HepG2 (cell line): ENCODE data around the gene AKAP6. TPM values are rescaled to one million over a fixed set of nuclear protein-coding genes. Genes with fewer than 3 reads are reported as not detected.

Experiments used
- ATAC-seq: fragments of 200-7000 bp; cut with Tn5 transposase; 3 replicates; pipeline ENCODE4 v1.9.1; 2020; ENCODE audit warnings: mild to moderate bottlenecking, moderate library complexity
- BruUV-seq: library from RNA; stranded (reverse); fragments of 400-500 nt; replicated peaks from 2 replicates; lab custom pipeline; 2021; lab: Mats Ljungman, UMichigan
- CTCF ChIA-PET: fragments of 300-600 bp; formaldehyde crosslinking; extraction: SDS; loops from one replicate; lab custom pipeline; 2021; ENCODE audit warnings: low total read pairs, inconsistent platforms, low intra/inter-chr PET ratio; lab: Yijun Ruan, JAX
- POLR2A ChIA-PET: fragments of 350-600 bp; sonication (Branson Sonifier 250); formaldehyde crosslinking; loops from one replicate; lab custom pipeline; 2020; ENCODE audit warnings: antibody characterized with exemption, inconsistent platforms; lab: Yijun Ruan, JAX
- DNase-seq: peaks from one replicate; pipeline ENCODE4 v3.0.0-alpha.2; 2015; ENCODE audit warnings: low spot score
- FAIRE-seq: peaks from 3 replicates; lab custom pipeline; 2011; peaks lifted over from hg19 to GRCh38; lab: Jason Lieb, UNC
- H2AFZ ChIP-seq: one replicate; pipeline ENCODE4 v1.6.1; 2011; ENCODE audit warnings: low read length, inconsistent platforms
- H3K27ac ChIP-seq: fragments of 300-600 bp; 3 replicates; pipeline ENCODE4 v1.8.0; 2011; ENCODE audit warnings: mixed run types, mild to moderate bottlenecking, mixed read lengths, low read length, inconsistent platforms; ENCODE audit not compliant: insufficient read depth; ENCODE audit errors: extremely low read length
- H3K27me3 ChIP-seq, 2 experiments: fragments of 200-600 bp in 1 of 2; 2 replicates in 1 of 2; 3 replicates in 1 of 2; pipeline versions ENCODE4 v1.6.0 to v1.8.0; 2011; ENCODE audit warnings: low read length in 2 of 2, mild to moderate bottlenecking in 2 of 2, moderate library complexity in 2 of 2, inconsistent platforms in 1 of 2; ENCODE audit not compliant: insufficient read depth in 2 of 2, control insufficient read depth in 1 of 2
- H3K36me3 ChIP-seq, 2 experiments: fragments of 200-600 bp in 1 of 2; replicated peaks in 1 of 2; 2 replicates in 1 of 2; 3 replicates in 1 of 2; pipeline versions ENCODE4 v1.5.1 to v1.8.0; 2011; ENCODE audit warnings: low read length in 2 of 2, inconsistent platforms in 1 of 2; ENCODE audit not compliant: insufficient read depth in 2 of 2, control insufficient read depth in 1 of 2
- H3K4me1 ChIP-seq: 2 replicates; pipeline ENCODE4 v1.5.1; 2012; ENCODE audit warnings: low read length, inconsistent platforms; ENCODE audit not compliant: insufficient read depth
- H3K4me2 ChIP-seq: 2 replicates; pipeline ENCODE4 v1.6.0; 2011; ENCODE audit warnings: low read depth, low read length, inconsistent platforms
- H3K4me3 ChIP-seq, 3 experiments: fragments of 200-600 bp in 1 of 3; sonication (generic), shearing (Covaris generic) in 1 of 3; replicated peaks in 1 of 3; 2 replicates each; pipeline ENCODE4 v1.5.1; 2011 to 2016; ENCODE audit warnings: low read length in 3 of 3, inconsistent platforms in 2 of 3, low read depth in 2 of 3, mild to moderate bottlenecking in 2 of 3, control low read depth in 1 of 3, mixed read lengths in 1 of 3; ENCODE audit not compliant: insufficient read depth in 1 of 3
- H3K79me2 ChIP-seq: one replicate; pipeline ENCODE4 v1.6.1; 2011; ENCODE audit warnings: low read length, inconsistent platforms; ENCODE audit not compliant: insufficient read depth
- H3K9ac ChIP-seq: 2 replicates; pipeline ENCODE4 v1.6.0; 2011; ENCODE audit warnings: mild to moderate bottlenecking, low read depth, low read length, inconsistent platforms; ENCODE audit not compliant: insufficient read depth
- H3K9me3 ChIP-seq: 2 replicates; pipeline ENCODE4 v1.5.1; 2012; ENCODE audit warnings: mild to moderate bottlenecking, low read length
- H4K20me1 ChIP-seq: 2 replicates; pipeline ENCODE4 v1.6.0; 2011; ENCODE audit warnings: inconsistent platforms, mild to moderate bottlenecking, low read length, moderate library complexity; ENCODE audit not compliant: insufficient read depth
- KLF6 ChIP-seq: IDR thresholded peaks from 2 replicates; pipeline ENCODE4 v1.8.0; 2016; ENCODE audit warnings: missing biosample characterization, missing genetic modification reagents
- SIN3B ChIP-seq: fragments of 150-350 bp; IDR thresholded peaks from 2 replicates; pipeline ENCODE4 v1.6.1; 2014; ENCODE audit warnings: low read length
- TRIM22 ChIP-seq: fragments of 450-650 bp; IDR thresholded peaks from 2 replicates; pipeline ENCODE4 v1.6.1; 2017
- ZNF12 ChIP-seq: sonication (generic); formaldehyde crosslinking; IDR thresholded peaks from 2 replicates; pipeline ENCODE4 v1.5.0; 2020; ENCODE audit warnings: missing genetic modification reagents
- ZNF501 ChIP-seq: sonication (generic); formaldehyde crosslinking; IDR thresholded peaks from 2 replicates; pipeline ENCODE4 v1.5.1; 2020; ENCODE audit warnings: mild to moderate bottlenecking, moderate library complexity, missing genetic modification reagents
- ZNF549 ChIP-seq: sonication (generic); formaldehyde crosslinking; IDR thresholded peaks from 2 replicates; pipeline ENCODE4 v1.5.0; 2020; ENCODE audit warnings: missing genetic modification reagents
- ZNF800 ChIP-seq: sonication (generic); formaldehyde crosslinking; IDR thresholded peaks from 2 replicates; pipeline ENCODE4 v1.4.0; 2020; ENCODE audit warnings: missing genetic modification reagents
- WGBS: methylation state at CpG from one replicate; pipeline ENCODE4 v1.1.6; 2017; ENCODE audit warnings: low lambda C conversion rate; 5-methylcytosine and 5-hydroxymethylcytosine counted together
- in situ Hi-C: cut with HindIII; loops from 2 replicates; pipeline ENCODE4 v1.10.0; 2017; ENCODE audit warnings: low pct_unique_long_range_greater_than_20kb; ENCODE audit not compliant: extremely low pct_ligation_motif_present
- intact Hi-C: fragments of 100-400 bp; cut with micrococcal nuclease; formaldehyde crosslinking; loops from one replicate; pipeline ENCODE4 v1.10.0; 2022; ENCODE audit not compliant: unreplicated experiment
- polyA plus RNA-seq, 8 experiments: library from polyadenylated mRNA; depleted of rRNA in 3 of 8; stranded (reverse) in 7 of 8; unstranded in 1 of 8; fragments of >200 nt; fragmentation: Illumina TruSeq in 4 of 8; extraction: Trizol in 4 of 8; gene quantifications; 2 replicates each; pipeline versions ENCODE4 v1.2.1 to v1.2.3, GENCODE V29; 2011 to 2016; ENCODE audit warnings: low read depth in 4 of 8, missing spikeins in 1 of 8, mixed read lengths in 1 of 8; ENCODE audit not compliant: insufficient read depth in 1 of 8
- total RNA-seq, 5 experiments: library from RNA; depleted of rRNA; stranded (reverse); fragments of >200 nt; fragmentation: Illumina TruSeq; extraction: Trizol; gene quantifications; 2 replicates each; pipeline ENCODE4 v1.2.3, GENCODE V29; 2016; ENCODE audit warnings: low read depth in 1 of 5
- TF ChIP-seq, protein P1 (sequence below): sonication (generic); formaldehyde crosslinking; IDR thresholded peaks from 2 replicates; pipeline ENCODE4 v1.5.0; 2020; ENCODE audit warnings: missing genetic modification reagents
- TF ChIP-seq, protein P2 (sequence below): sonication (generic); formaldehyde crosslinking; IDR thresholded peaks from 2 replicates; pipeline ENCODE4 v1.4.0; 2020; ENCODE audit warnings: missing genetic modification reagents

Gene AKAP6
- total and polyA plus RNA-seq, 2 of the 13 experiments (the other 11 are each of a cell fraction or from before 2014, with no cell fraction given): 1.4 TPM

DNA sequence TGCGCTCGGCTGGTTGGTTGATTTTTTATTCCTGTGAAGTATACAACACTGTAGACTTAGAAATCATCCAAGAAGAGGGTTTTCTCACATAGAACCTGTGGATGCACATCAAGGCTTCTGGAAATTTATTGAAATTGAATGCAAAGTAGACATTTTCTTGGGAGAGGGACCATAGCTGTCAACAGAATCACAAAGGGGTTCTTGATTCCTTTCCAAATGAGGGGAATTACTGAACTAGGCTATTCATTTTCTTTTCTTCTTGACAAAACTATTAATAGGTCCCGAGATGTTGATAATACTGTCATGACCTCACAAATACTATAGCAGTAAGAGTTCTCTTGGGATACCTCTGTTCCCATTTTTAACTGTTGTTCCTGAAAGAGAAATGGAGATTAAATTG, 73.9 kb downstream of the AKAP6 start (continued):
- TF ChIP-seq, protein P1, sequence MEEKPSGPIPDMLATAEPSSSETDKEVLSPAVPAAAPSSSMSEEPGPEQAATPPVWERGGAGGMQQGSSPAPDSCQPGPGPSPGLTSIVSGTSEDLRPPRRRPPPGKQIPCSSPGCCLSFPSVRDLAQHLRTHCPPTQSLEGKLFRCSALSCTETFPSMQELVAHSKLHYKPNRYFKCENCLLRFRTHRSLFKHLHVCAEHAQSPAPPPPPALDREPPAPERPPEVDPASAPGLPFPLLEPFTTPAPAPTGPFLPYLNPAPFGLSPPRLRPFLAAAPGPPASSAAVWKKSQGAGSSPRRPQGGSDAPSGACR (CRISPR knock-in tag): no peak
- TF ChIP-seq KLF6 (CRISPR knock-in tag): no peak

DNA sequence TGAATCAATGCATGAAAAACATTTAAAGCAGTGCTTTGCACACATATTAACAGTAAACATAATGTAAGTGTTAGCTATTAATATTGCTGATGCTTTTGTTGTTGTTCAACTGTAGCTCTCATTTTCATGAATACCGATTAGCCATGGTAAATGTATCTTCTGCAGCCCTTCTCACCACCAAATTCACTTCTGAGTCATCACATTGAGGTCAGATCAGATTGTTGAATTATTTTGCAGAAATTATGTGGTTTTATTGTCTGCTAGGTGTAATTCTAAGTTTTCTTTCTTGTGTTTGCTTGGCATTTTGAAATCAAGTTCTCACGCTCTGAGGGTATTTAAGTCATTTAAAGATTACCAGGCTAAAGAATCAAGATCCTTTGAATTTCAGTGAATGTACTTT, 74.6 kb downstream of the AKAP6 start:
- intact Hi-C loops: no loop called here
- Histone ChIP-seq H2AFZ (no peak overlapping the region), H3K4me1 (no peaks in the 10 kb centered on the region), H3K9me3 (no peaks in the 10 kb centered on the region), H3K4me3 (no peak overlapping the region), H3K27ac (no peak overlapping the region), H3K9ac (no peak overlapping the region), H3K79me2 (no peaks in the 10 kb centered on the region), H3K27me3 (no peaks in the 10 kb centered on the region), H3K4me2 (no peak overlapping the region), H4K20me1 (no peaks in the 10 kb centered on the region), H3K36me3 (no peaks in the 10 kb centered on the region)
- FAIRE-seq (no peak), DNase-seq (no peak), ATAC-seq (no peak)
- TF ChIP-seq TRIM22: no peak
- TF ChIP-seq, protein P2, sequence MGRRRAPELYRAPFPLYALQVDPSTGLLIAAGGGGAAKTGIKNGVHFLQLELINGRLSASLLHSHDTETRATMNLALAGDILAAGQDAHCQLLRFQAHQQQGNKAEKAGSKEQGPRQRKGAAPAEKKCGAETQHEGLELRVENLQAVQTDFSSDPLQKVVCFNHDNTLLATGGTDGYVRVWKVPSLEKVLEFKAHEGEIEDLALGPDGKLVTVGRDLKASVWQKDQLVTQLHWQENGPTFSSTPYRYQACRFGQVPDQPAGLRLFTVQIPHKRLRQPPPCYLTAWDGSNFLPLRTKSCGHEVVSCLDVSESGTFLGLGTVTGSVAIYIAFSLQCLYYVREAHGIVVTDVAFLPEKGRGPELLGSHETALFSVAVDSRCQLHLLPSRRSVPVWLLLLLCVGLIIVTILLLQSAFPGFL (CRISPR knock-in tag): no peak
- no peak for TF ChIP-seq ZNF800
- no peak for TF ChIP-seq ZNF549
- TF ChIP-seq SIN3B: no peak
- TF ChIP-seq ZNF501: no peak
- TF ChIP-seq ZNF12 (CRISPR knock-in tag): no peak
- 15% methylated on average over 2 of the region's 2 CpGs for WGBS
- in situ Hi-C loops: no loop called here
- ChIA-PET CTCF (no interaction called here), POLR2A (no interaction called here)
- no TSS peak for BruUV-seq
